A549 (cell line): ENCODE results near the gene RSF1. TPM values are rescaled to one million over a fixed set of nuclear protein-coding genes. Genes with fewer than 3 reads are reported as not detected.

Experiments
- ATAC-seq, 2 experiments: fragments of 200-7000 bp in 1 of 2; fragments of >200 bp in 1 of 2; cut with Nextera tagmentation in 1 of 2; cut with Tn5 transposase in 1 of 2; 3 replicates each; pipeline versions ENCODE4 v1.8.0 to v1.9.1; 2018 to 2020; ENCODE audit warnings: mild to moderate bottlenecking in 1 of 2, moderate library complexity in 1 of 2
- CTCF ChIA-PET: fragments of 300-600 bp; sonication (Branson Sonifier 250); formaldehyde crosslinking; extraction: SDS; loops from one replicate; lab custom pipeline; 2021; ENCODE audit warnings: antibody characterized with exemption, inconsistent platforms; lab: Yijun Ruan, JAX
- POLR2A ChIA-PET: fragments of 350-600 bp; formaldehyde crosslinking; extraction: SDS; loops from one replicate; lab custom pipeline; 2021; ENCODE audit warnings: antibody characterized with exemption, inconsistent platforms; lab: Yijun Ruan, JAX
- DNase-seq, 2 experiments: peaks; one replicate each; pipeline versions ENCODE4 v3.0.0 to v3.0.0-alpha.2; 2011 to 2016; ENCODE audit warnings: low read depth in 1 of 2, low spot score in 1 of 2
- FAIRE-seq: peaks from 2 replicates; lab custom pipeline; 2011; peaks lifted over from hg19 to GRCh38; lab: Jason Lieb, UNC
- H3K27ac ChIP-seq, 2 experiments: fragments of >200 bp; sonication (Bioruptor Twin); formaldehyde crosslinking; 3 replicates each; pipeline ENCODE4 v1.5.1; 2016 to 2017
- H3K4me1 ChIP-seq: fragments of >200 bp; sonication (Bioruptor Twin); formaldehyde crosslinking; 3 replicates; pipeline ENCODE4 v1.6.1; 2016
- H3K4me2 ChIP-seq: fragments of >200 bp; sonication (Bioruptor Twin); formaldehyde crosslinking; 3 replicates; pipeline ENCODE4 v1.6.1; 2016
- H3K4me3 ChIP-seq: fragments of >200 bp; sonication (Bioruptor Twin); formaldehyde crosslinking; 3 replicates; pipeline ENCODE4 v1.5.1; 2016
- H3K9me3 ChIP-seq: fragments of >200 bp; sonication (Bioruptor Twin); formaldehyde crosslinking; 3 replicates; pipeline ENCODE4 v1.6.1; 2016
- CEBPB ChIP-seq, 2 experiments: fragments of >200 bp in 1 of 2; sonication (Bioruptor Twin) in 1 of 2; formaldehyde crosslinking in 1 of 2; IDR thresholded peaks; 2 replicates each; pipeline ENCODE4 v1.6.1; 2012 to 2016
- EHF ChIP-seq: fragments of 250-450 bp; sonication (Bioruptor Pico); IDR thresholded peaks from 2 replicates; pipeline ENCODE4 v1.5.0; 2020; ENCODE audit warnings: mild to moderate bottlenecking
- EHMT2 ChIP-seq: fragments of 200-600 bp; sonication (generic); IDR thresholded peaks from 2 replicates; pipeline ENCODE4 v1.6.1; 2016; ENCODE audit warnings: antibody characterized with exemption, low read depth, mild to moderate bottlenecking, moderate library complexity
- HOXA7 ChIP-seq: fragments of 250-450 bp; sonication (Bioruptor Pico); IDR thresholded peaks from 2 replicates; pipeline ENCODE4 v1.5.0; 2020; ENCODE audit warnings: mild to moderate bottlenecking, moderate library complexity
- HOXB13 ChIP-seq: fragments of 250-450 bp; sonication (Bioruptor Pico); IDR thresholded peaks from 2 replicates; pipeline ENCODE4 v1.5.0; 2020; ENCODE audit warnings: low read depth, mild to moderate bottlenecking, moderate library complexity
- KDM1A ChIP-seq: fragments of 200-600 bp; sonication (generic); IDR thresholded peaks from 2 replicates; pipeline ENCODE4 v1.6.1; 2016; ENCODE audit warnings: low read depth, mild to moderate bottlenecking
- KDM5A ChIP-seq: fragments of 200-600 bp; sonication (generic); IDR thresholded peaks from 2 replicates; pipeline ENCODE4 v1.6.1; 2016; ENCODE audit warnings: antibody characterized with exemption, mild to moderate bottlenecking
- NPAS2 ChIP-seq: fragments of 250-450 bp; sonication (Bioruptor Pico); IDR thresholded peaks from 2 replicates; pipeline ENCODE4 v1.8.0; 2022; ENCODE audit warnings: mild to moderate bottlenecking, moderate library complexity, borderline replicate concordance
- PHF8 ChIP-seq: fragments of 200-600 bp; sonication (generic); IDR thresholded peaks from 2 replicates; pipeline ENCODE4 v1.6.1; 2016; ENCODE audit warnings: low read depth, mild to moderate bottlenecking, antibody characterized with exemption, moderate library complexity, borderline replicate concordance
- RAD21 ChIP-seq, 2 experiments: fragments of >200 bp in 1 of 2; sonication (Bioruptor Twin) in 1 of 2; formaldehyde crosslinking in 1 of 2; IDR thresholded peaks in 1 of 2; conservative IDR thresholded peaks in 1 of 2; 2 replicates in 1 of 2; 3 replicates in 1 of 2; pipeline ENCODE4 v1.6.1; 2012 to 2018; ENCODE audit warnings: inconsistent platforms in 1 of 2
- REST ChIP-seq: fragments of 200-600 bp; sonication (generic); IDR thresholded peaks from 2 replicates; pipeline ENCODE4 v1.6.1; 2016; ENCODE audit warnings: antibody characterized with exemption, mild to moderate bottlenecking, moderate library complexity
- SMC3 ChIP-seq: fragments of >200 bp; sonication (Bioruptor Twin); formaldehyde crosslinking; IDR thresholded peaks from 3 replicates; pipeline ENCODE4 v1.6.1; 2018; ENCODE audit warnings: inconsistent platforms
- USF2 ChIP-seq: fragments of 450-650 bp; IDR thresholded peaks from 2 replicates; pipeline ENCODE4 v1.6.1; 2014; ENCODE audit warnings: antibody characterized with exemption
- ZC3H11A ChIP-seq: fragments of 450-650 bp; IDR thresholded peaks from 2 replicates; pipeline ENCODE4 v1.6.1; 2014; ENCODE audit warnings: antibody characterized with exemption, mild to moderate bottlenecking
- ZNF302 ChIP-seq: fragments of 250-450 bp; sonication (Bioruptor Pico); IDR thresholded peaks from 2 replicates; pipeline ENCODE4 v1.9.0; 2021; ENCODE audit warnings: inconsistent platforms, mild to moderate bottlenecking, moderate library complexity
- ZSCAN20 ChIP-seq: fragments of 250-450 bp; sonication (Bioruptor Pico); IDR thresholded peaks from 2 replicates; pipeline ENCODE4 v1.8.0; 2022; ENCODE audit warnings: mild to moderate bottlenecking, moderate library complexity
- WGBS: methylation state at CpG from one replicate; pipeline ENCODE4 v1.1.6; 2017; ENCODE audit errors: missing lambda C conversion rate; 5-methylcytosine and 5-hydroxymethylcytosine counted together
- polyA plus RNA-seq, 4 experiments: library from polyadenylated mRNA; depleted of rRNA in 3 of 4; stranded (reverse); fragments of >200 nt; fragmentation: RNase III in 1 of 4; extraction: RNeasy Plus Mini Kit Qiagen cat#74134 plus additional on column Dnase treatment in 1 of 4; gene quantifications; 2 replicates in 3 of 4; 3 replicates in 1 of 4; pipeline ENCODE4 v1.2.3, GENCODE V29; 2011 to 2017
- TF ChIP-seq, protein P1 (sequence below): fragments of 250-450 bp; sonication (Bioruptor Pico); IDR thresholded peaks from 2 replicates; pipeline ENCODE4 v1.5.0; 2020; ENCODE audit warnings: low read depth, mild to moderate bottlenecking, moderate library complexity
- TF ChIP-seq, protein P2 (sequence below): fragments of >200 bp; sonication (Bioruptor Twin); formaldehyde crosslinking; IDR thresholded peaks from 3 replicates; pipeline ENCODE4 v1.5.1; 2016
- TF ChIP-seq, protein P3 (sequence below): IDR thresholded peaks from 2 replicates; pipeline ENCODE4 v1.6.1; 2012

Gene RSF1
- polyA plus RNA-seq, 2 of the 4 experiments (the other 2 are of a cell fraction), result 18.8 to 29.6 TPM

GRCh38 chr11:77779935-77780334, 40.6 kb downstream of the RSF1 start:
- POLR2A ChIA-PET, result interaction anchor here (0.6 kb wide), 1 partner anchor 78 kb away, joined by 4 read pairs; no protein-coding TSS in a partner anchor
- peak in 1 of 2 experiments; percentile 21 for DNase-seq
- ATAC-seq, result peak in 1 of 2 experiments; percentile 45; a peak in 2 of 6 replicates
- Histone ChIP-seq H3K27ac (no peak overlapping the region), H3K9me3 (no peaks in the 10 kb centered on the region), H3K4me3 (no peak overlapping the region), H3K4me2 (no peak overlapping the region), H3K4me1 (no peaks in the 10 kb centered on the region)
- no peak for FAIRE-seq
- CTCF ChIA-PET, result no interaction called here
- TF ChIP-seq ZSCAN20 (CRISPR knock-in tag) (0 out of 2 replicates have a peak, but pooled peaks have one; percentile 41), KDM1A (no peak), NPAS2 (CRISPR knock-in tag) (no peak), KDM5A (no peak), REST (peak; percentile 91), HOXA7 (no peak), RAD21 (conservative IDR thresholded peaks at IDR 0.05 in 1 of 2, IDR thresholded peaks at IDR 0.05 in 1 of 2) (no peak), CEBPB (IDR thresholded peaks at IDR 0.05) (no peak), EHMT2 (peak; percentile 82), HOXB13 (0 out of 2 replicates have a peak, but pooled peaks have one; percentile 25), SMC3 (no peak), USF2 (no peak), ZNF302 (0 out of 2 replicates have a peak, but pooled peaks have one; percentile 32), ZC3H11A (no peak), EHF (CRISPR knock-in tag) (0 out of 2 replicates have a peak, but pooled peaks have one; percentile 57)
- TF ChIP-seq, protein P1, sequence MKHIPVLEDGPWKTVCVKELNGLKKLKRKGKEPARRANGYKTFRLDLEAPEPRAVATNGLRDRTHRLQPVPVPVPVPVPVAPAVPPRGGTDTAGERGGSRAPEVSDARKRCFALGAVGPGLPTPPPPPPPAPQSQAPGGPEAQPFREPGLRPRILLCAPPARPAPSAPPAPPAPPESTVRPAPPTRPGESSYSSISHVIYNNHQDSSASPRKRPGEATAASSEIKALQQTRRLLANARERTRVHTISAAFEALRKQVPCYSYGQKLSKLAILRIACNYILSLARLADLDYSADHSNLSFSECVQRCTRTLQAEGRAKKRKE (CRISPR knock-in tag), result no peak

GRCh38 chr11:77778549-77778948, 42.0 kb downstream of the RSF1 start:
- ATAC-seq (no peak), DNase-seq (no peak), FAIRE-seq (no peak)
- ChIA-PET CTCF (interaction anchor here (0.8 to 1.1 kb wide), 3 partner anchors 11 to 221 kb away, joined by 3 to 5 read pairs (median 4); no protein-coding TSS in a partner anchor), POLR2A (no interaction called here)
- TF ChIP-seq PHF8, result no peak
- TF ChIP-seq, protein P2, sequence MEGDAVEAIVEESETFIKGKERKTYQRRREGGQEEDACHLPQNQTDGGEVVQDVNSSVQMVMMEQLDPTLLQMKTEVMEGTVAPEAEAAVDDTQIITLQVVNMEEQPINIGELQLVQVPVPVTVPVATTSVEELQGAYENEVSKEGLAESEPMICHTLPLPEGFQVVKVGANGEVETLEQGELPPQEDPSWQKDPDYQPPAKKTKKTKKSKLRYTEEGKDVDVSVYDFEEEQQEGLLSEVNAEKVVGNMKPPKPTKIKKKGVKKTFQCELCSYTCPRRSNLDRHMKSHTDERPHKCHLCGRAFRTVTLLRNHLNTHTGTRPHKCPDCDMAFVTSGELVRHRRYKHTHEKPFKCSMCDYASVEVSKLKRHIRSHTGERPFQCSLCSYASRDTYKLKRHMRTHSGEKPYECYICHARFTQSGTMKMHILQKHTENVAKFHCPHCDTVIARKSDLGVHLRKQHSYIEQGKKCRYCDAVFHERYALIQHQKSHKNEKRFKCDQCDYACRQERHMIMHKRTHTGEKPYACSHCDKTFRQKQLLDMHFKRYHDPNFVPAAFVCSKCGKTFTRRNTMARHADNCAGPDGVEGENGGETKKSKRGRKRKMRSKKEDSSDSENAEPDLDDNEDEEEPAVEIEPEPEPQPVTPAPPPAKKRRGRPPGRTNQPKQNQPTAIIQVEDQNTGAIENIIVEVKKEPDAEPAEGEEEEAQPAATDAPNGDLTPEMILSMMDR, result no peak
- TF ChIP-seq, protein P3, sequence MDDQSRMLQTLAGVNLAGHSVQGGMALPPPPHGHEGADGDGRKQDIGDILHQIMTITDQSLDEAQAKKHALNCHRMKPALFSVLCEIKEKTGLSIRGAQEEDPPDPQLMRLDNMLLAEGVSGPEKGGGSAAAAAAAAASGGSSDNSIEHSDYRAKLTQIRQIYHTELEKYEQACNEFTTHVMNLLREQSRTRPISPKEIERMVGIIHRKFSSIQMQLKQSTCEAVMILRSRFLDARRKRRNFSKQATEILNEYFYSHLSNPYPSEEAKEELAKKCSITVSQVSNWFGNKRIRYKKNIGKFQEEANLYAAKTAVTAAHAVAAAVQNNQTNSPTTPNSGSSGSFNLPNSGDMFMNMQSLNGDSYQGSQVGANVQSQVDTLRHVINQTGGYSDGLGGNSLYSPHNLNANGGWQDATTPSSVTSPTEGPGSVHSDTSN, result no peak
- Histone ChIP-seq H3K27ac (no peak overlapping the region), H3K4me3 (no peak overlapping the region), H3K4me1 (no peaks in the 10 kb centered on the region), H3K9me3 (no peaks in the 10 kb centered on the region), H3K4me2 (no peak overlapping the region)
- 48% methylated on average over 1 of the region's 1 CpG for WGBS
